B cell (primary cell): ENCODE measurements around the gene CLEC19A. TPM values are rescaled to one million over a fixed set of nuclear protein-coding genes. Genes with fewer than 3 reads are reported as not detected.

Experiments
- ATAC-seq: fragments of 200-7000 bp; cut with Tn5 transposase; one replicate; pipeline ENCODE4 v1.10.0; 2021; ENCODE audit warnings: low read depth, mild to moderate bottlenecking, moderate number of reproducible peaks, moderate library complexity
- CTCF ChIA-PET: fragments of 350-600 bp; sonication (Branson Sonifier 250); formaldehyde crosslinking; loops from one replicate; lab custom pipeline; 2021; ENCODE audit warnings: antibody characterized with exemption, inconsistent platforms; lab: Charles Lee
- POLR2A ChIA-PET: fragments of 350-600 bp; sonication (Branson Sonifier 250); formaldehyde crosslinking; loops from one replicate; lab custom pipeline; 2021; ENCODE audit warnings: antibody characterized with exemption; lab: Charles Lee
- DNase-seq: peaks from one replicate; pipeline ENCODE4 v3.0.0; 2013
- H2AFZ ChIP-seq: 2 replicates; pipeline ENCODE4 v1.6.1; 2012; ENCODE audit warnings: mild to moderate bottlenecking, low read depth, low read length; ENCODE audit not compliant: insufficient read depth, poor library complexity, severe bottlenecking
- H3K27ac ChIP-seq, 2 donors: 1 replicate in 1 of 2; 2 replicates in 1 of 2; pipeline ENCODE4 v1.5.1; 2012 to 2013; ENCODE audit warnings: low read length in 2 of 2, mild to moderate bottlenecking in 2 of 2, moderate library complexity in 1 of 2
- H3K27me3 ChIP-seq, 4 experiments: fragments of 200-600 bp in 1 of 4; sonication (generic) in 1 of 4; replicated peaks in 1 of 4; 1 replicate in 2 of 4; 2 replicates in 2 of 4; pipeline versions ENCODE4 v1.6.1 to v1.7.0; 2013 to 2016; ENCODE audit warnings: low read length in 3 of 4, mild to moderate bottlenecking in 2 of 4, mixed read lengths in 1 of 4, moderate library complexity in 1 of 4; ENCODE audit not compliant: insufficient read depth in 4 of 4, control insufficient read depth in 3 of 4; ENCODE audit errors: control extremely low read depth in 1 of 4
- H3K36me3 ChIP-seq, 2 experiments: replicated peaks in 1 of 2; 1 replicate in 1 of 2; 2 replicates in 1 of 2; pipeline versions ENCODE4 v1.6.1 to v1.7.1; 2013; ENCODE audit warnings: low read length in 1 of 2; ENCODE audit not compliant: insufficient read depth in 2 of 2, control insufficient read depth in 1 of 2; ENCODE audit errors: control extremely low read depth in 1 of 2, extremely low read depth in 1 of 2
- H3K4me1 ChIP-seq, 2 donors: fragments of 200-600 bp in 1 of 2; sonication (generic) in 1 of 2; 1 replicate in 1 of 2; 2 replicates in 1 of 2; pipeline versions ENCODE4 v1.5.1 to v1.6.1; 2013 to 2017; ENCODE audit warnings: low read length in 2 of 2; ENCODE audit not compliant: control insufficient read depth in 2 of 2, insufficient read depth in 2 of 2
- H3K4me2 ChIP-seq: replicated peaks from 2 replicates; pipeline ENCODE3; 2012; ENCODE audit warnings: mild to moderate bottlenecking, low read depth, low read length; ENCODE audit not compliant: poor library complexity, severe bottlenecking
- H3K4me3 ChIP-seq, 5 experiments: fragments of 200-600 bp in 1 of 5; sonication (generic) in 1 of 5; 1 replicate in 3 of 5; 2 replicates in 2 of 5; pipeline versions ENCODE4 v1.5.1 to v1.7.0; 2011 to 2016; ENCODE audit warnings: low read length in 4 of 5, mild to moderate bottlenecking in 4 of 5, low read depth in 2 of 5, control low read depth in 1 of 5, moderate library complexity in 1 of 5; ENCODE audit not compliant: insufficient read depth in 1 of 5; ENCODE audit errors: control extremely low read depth in 1 of 5, extremely low read depth in 1 of 5
- H3K79me2 ChIP-seq: fragments of 200-600 bp; sonication (generic); one replicate; pipeline ENCODE4 v1.6.0; 2016; ENCODE audit warnings: low read length; ENCODE audit not compliant: control insufficient read depth, insufficient read depth
- H3K9ac ChIP-seq: fragments of 200-600 bp; sonication (generic); 2 replicates; pipeline ENCODE4 v1.6.1; 2017; ENCODE audit warnings: mild to moderate bottlenecking, low read length, moderate library complexity
- H3K9me3 ChIP-seq, 3 donors: one replicate each; pipeline versions ENCODE4 v1.6.1 to v1.7.1; 2013; ENCODE audit warnings: low read length in 2 of 3; ENCODE audit not compliant: control insufficient read depth in 2 of 3, insufficient read depth in 1 of 3; ENCODE audit errors: control extremely low read depth in 1 of 3
- H4K20me1 ChIP-seq: 2 replicates; pipeline ENCODE4 v1.6.0; 2012; ENCODE audit warnings: mild to moderate bottlenecking, low read length; ENCODE audit not compliant: insufficient read depth, control insufficient read depth, poor library complexity, severe bottlenecking
- H3K27ac Mint-ChIP-seq: one replicate; pipeline ENCODE4 v1.8.0; 2021; ENCODE audit warnings: mixed read lengths
- H3K27me3 Mint-ChIP-seq: one replicate; pipeline ENCODE4 v1.8.0; 2021; ENCODE audit warnings: mixed read lengths
- H3K4me1 Mint-ChIP-seq: one replicate; pipeline ENCODE4 v1.8.0; 2021; ENCODE audit warnings: mixed read lengths
- H3K4me3 Mint-ChIP-seq: one replicate; pipeline ENCODE4 v1.8.0; 2021; ENCODE audit warnings: mixed read lengths
- H3K9me3 Mint-ChIP-seq: one replicate; pipeline ENCODE4 v1.8.0; 2022; ENCODE audit warnings: mixed read lengths; ENCODE audit not compliant: insufficient read depth
- EZH2 ChIP-seq: IDR thresholded peaks from 2 replicates; pipeline ENCODE4 v1.6.1; 2012; ENCODE audit warnings: borderline replicate concordance, low read depth, mild to moderate bottlenecking, moderate library complexity, low read length; ENCODE audit not compliant: insufficient read depth, poor library complexity, severe bottlenecking
- WGBS: methylation state at CpG from one replicate; pipeline ENCODE4 v1.1.5; 2013; ENCODE audit warnings: missing lambda C conversion rate; ENCODE audit not compliant: insufficient coverage; 5-methylcytosine and 5-hydroxymethylcytosine counted together
- intact Hi-C: fragments of 100-400 bp; cut with micrococcal nuclease; formaldehyde crosslinking; loops from one replicate; pipeline ENCODE4 v1.10.0; 2022
- polyA plus RNA-seq: library from polyadenylated mRNA; depleted of rRNA; stranded (reverse); fragments of >200 nt; gene quantifications from 2 replicates; pipeline ENCODE4 v1.2.3, GENCODE V29; 2012
- total RNA-seq, 2 donors: library from RNA; stranded (reverse); fragments of 120-200 nt in 1 of 2; gene quantifications; 1 replicate in 1 of 2; 2 replicates in 1 of 2; pipeline versions ENCODE4 v1.2.3 to v1.2.4, GENCODE V29; 2013 to 2022
- TF ChIP-seq, protein P1 (sequence below): fragments of 200-600 bp; IDR thresholded peaks from one replicate; pipeline ENCODE4 v1.8.0; 2022; ENCODE audit warnings: antibody characterized with exemption, mild to moderate bottlenecking

CLEC19A gene
- total and polyA plus RNA-seq, 2 donors (not counting 1 experiment from before 2014, with no cell fraction given) = not detected

DNA sequence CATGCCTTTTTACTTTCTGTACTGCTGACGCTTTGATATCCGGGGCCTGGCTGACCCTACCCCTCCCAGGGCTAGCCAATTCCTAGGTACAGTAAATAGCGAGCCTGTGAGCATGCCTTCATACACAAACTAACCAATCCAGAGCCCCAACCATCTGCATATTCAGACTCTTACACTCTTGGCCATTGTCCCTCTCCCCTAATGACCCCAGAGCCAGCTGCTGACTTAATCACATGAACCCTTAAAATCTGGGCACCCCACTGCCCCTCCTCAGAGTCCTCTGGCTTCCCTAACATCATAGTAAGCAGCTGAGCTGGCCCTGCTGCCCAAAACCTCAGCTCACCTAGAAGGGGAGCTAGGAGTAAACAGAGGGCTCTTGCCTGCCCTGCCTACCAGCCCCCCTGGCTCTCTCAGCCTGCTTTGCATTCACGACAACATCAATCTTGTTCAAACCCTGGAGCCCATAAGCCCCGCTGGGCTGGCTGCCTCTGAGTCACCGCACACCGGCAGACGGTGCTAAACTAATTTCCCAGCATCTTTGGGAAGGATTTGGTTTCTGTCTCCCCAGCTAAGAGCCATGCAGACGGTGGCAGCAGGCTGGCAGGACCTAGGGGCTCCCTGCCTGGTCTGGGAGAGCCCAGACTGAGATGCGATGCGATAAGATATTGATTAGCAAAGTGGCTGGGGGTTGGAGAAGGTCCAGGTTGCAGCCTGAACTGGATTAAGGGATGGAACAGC lies 63.2 kb downstream of the CLEC19A start:
- no peak for DNase-seq
- H3K27ac Mint-ChIP-seq = no peak overlapping the region
- H3K4me1 ChIP-seq = no peaks in the 10 kb centered on the region
- intact Hi-C loops = no loop called here
- H3K27me3 ChIP-seq = peaks cover 0 to 12% (median 6%) of the 10 kb centered on the region in 4 experiments
- H3K9me3 Mint-ChIP-seq = no peaks in the 10 kb centered on the region
- H3K4me2 ChIP-seq = no peak overlapping the region
- H3K27me3 Mint-ChIP-seq = peaks cover 14% of the 10 kb centered on the region
- no peak overlapping the region for H3K4me3 Mint-ChIP-seq
- ATAC-seq = no peak
- H3K36me3 ChIP-seq = no peaks in the 10 kb centered on the region
- 32% methylated on average over 10 of the region's 11 CpGs for WGBS
- no peaks in the 10 kb centered on the region for H4K20me1 ChIP-seq
- no peaks in the 10 kb centered on the region for H3K4me1 Mint-ChIP-seq
- no peak overlapping the region for H2AFZ ChIP-seq
- ChIA-PET CTCF (no interaction called here), POLR2A (no interaction called here)
- H3K79me2 ChIP-seq = no peaks in the 10 kb centered on the region
- no peaks in the 10 kb centered on the region for H3K9me3 ChIP-seq
- no peak overlapping the region for H3K4me3 ChIP-seq
- no peak overlapping the region for H3K27ac ChIP-seq
- TF ChIP-seq, protein P1, sequence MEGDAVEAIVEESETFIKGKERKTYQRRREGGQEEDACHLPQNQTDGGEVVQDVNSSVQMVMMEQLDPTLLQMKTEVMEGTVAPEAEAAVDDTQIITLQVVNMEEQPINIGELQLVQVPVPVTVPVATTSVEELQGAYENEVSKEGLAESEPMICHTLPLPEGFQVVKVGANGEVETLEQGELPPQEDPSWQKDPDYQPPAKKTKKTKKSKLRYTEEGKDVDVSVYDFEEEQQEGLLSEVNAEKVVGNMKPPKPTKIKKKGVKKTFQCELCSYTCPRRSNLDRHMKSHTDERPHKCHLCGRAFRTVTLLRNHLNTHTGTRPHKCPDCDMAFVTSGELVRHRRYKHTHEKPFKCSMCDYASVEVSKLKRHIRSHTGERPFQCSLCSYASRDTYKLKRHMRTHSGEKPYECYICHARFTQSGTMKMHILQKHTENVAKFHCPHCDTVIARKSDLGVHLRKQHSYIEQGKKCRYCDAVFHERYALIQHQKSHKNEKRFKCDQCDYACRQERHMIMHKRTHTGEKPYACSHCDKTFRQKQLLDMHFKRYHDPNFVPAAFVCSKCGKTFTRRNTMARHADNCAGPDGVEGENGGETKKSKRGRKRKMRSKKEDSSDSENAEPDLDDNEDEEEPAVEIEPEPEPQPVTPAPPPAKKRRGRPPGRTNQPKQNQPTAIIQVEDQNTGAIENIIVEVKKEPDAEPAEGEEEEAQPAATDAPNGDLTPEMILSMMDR = no peak
- TF ChIP-seq EZH2 = no peak
- H3K9ac ChIP-seq = no peak overlapping the region

DNA sequence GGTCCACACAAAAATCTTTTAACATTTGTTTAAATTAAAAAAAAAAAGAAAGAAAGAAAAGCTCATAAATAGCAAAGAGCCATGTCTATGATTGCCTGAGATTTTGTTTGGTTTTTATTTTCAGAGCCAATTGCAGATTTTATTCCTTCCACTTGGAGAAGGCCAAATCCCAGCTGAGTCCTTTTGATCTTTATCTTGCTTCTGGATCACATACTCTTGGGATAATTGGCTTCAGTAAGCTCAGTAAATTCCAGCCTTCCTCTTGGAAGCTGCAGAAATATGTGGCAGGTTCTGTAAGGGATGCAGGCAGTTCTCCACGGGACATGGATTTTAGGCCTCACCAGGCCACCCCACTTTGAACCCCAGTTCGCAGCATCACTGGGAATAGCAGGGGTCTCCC lies 68.8 kb downstream of the CLEC19A start:
- Histone ChIP-seq H3K27ac (no peak overlapping the region), H3K9me3 (no peaks in the 10 kb centered on the region), H3K4me2 (no peak overlapping the region), H3K4me1 (no peaks in the 10 kb centered on the region), H4K20me1 (no peaks in the 10 kb centered on the region), H2AFZ (no peak overlapping the region), H3K36me3 (no peaks in the 10 kb centered on the region), H3K79me2 (no peaks in the 10 kb centered on the region), H3K4me3 (no peak overlapping the region), H3K9ac (no peak overlapping the region), H3K27me3 (peaks cover 0 to 3% (median 0%) of the 10 kb centered on the region in 4 experiments)
- ChIA-PET POLR2A (no interaction called here), CTCF (no interaction called here)
- H3K4me3 Mint-ChIP-seq = no peak overlapping the region
- H3K9me3 Mint-ChIP-seq = peaks cover 2% of the 10 kb centered on the region
- intact Hi-C loops = no loop called here
- ATAC-seq (no peak), DNase-seq (no peak)
- no peaks in the 10 kb centered on the region for H3K4me1 Mint-ChIP-seq
- TF ChIP-seq EZH2 = no peak
- TF ChIP-seq, protein P1 = no peak
- H3K27me3 Mint-ChIP-seq = peaks cover 3% of the 10 kb centered on the region
- WGBS = 100% methylated on average over 1 of the region's 2 CpGs
- no peak overlapping the region for H3K27ac Mint-ChIP-seq
